Activated T-cell treated with anti-CD3 and anti-CD28 coated beads for 24 hours (primary cell): Measurements from ENCODE around the gene ZNRF2.

Experiments
- DNase-seq: peaks from one replicate; pipeline ENCODE4 v3.0.0-alpha.2; 2020; ENCODE audit warnings: low read depth

The ZNRF2 gene

GRCh38 chr7:30412782-30413504 lies 128.5 kb downstream of the ZNRF2 start:
- DNase-seq: no peak

- no peak for DNase-seq
Measured at GRCh38 chr7:30413864-30414263, 129.5 kb downstream of the ZNRF2 start.
